Measurements from ENCODE around the gene CACNA1C.
"Not testable (repeated sequence)": the region's sequence is repeated elsewhere in the genome, so short reads cannot be mapped to it uniquely, and the experiment has no call there.

CACNA1C gene

GRCh38 chr12:2240390-2240789, 187.6 kb downstream of the CACNA1C start:
- no peak for DNase-seq

GRCh38 chr12:2240984-2241383, 188.2 kb downstream of the CACNA1C start:
- DNase-seq, result no peak

- DNase-seq, result no peak
Measured at GRCh38 chr12:2242216-2242615, 189.4 kb downstream of the CACNA1C start.

GRCh38 chr12:2242816-2243215, 190.0 kb downstream of the CACNA1C start:
- no peak for DNase-seq

- no peak for DNase-seq
Measured at GRCh38 chr12:2243275-2243674, 190.5 kb downstream of the CACNA1C start.

GRCh38 chr12:2244013-2244861, 191.4 kb downstream of the CACNA1C start:
- no peak for DNase-seq

- no peak for DNase-seq
Measured at GRCh38 chr12:2246358-2246757, 193.6 kb downstream of the CACNA1C start.

- DNase-seq, result no peak
Measured at GRCh38 chr12:2247120-2247519, 194.3 kb downstream of the CACNA1C start.

GRCh38 chr12:2247596-2247995, 194.8 kb downstream of the CACNA1C start:
- no peak for DNase-seq

- no peak for DNase-seq
Measured at GRCh38 chr12:2248087-2248900, 195.5 kb downstream of the CACNA1C start.

- DNase-seq, result no peak
Measured at GRCh38 chr12:2248901-2249381, 196.2 kb downstream of the CACNA1C start.

GRCh38 chr12:2250797-2251196, 198.0 kb downstream of the CACNA1C start:
- DNase-seq, result no peak

GRCh38 chr12:2251526-2252209, 198.9 kb downstream of the CACNA1C start:
- DNase-seq, result no peak

GRCh38 chr12:2255311-2255710, 202.5 kb downstream of the CACNA1C start:
- no peak for DNase-seq

GRCh38 chr12:2255731-2256130, 202.9 kb downstream of the CACNA1C start:
- DNase-seq, result not testable (repeated sequence)

GRCh38 chr12:2256453-2256852, 203.7 kb downstream of the CACNA1C start:
- DNase-seq, result no peak

GRCh38 chr12:2256915-2257314, 204.1 kb downstream of the CACNA1C start:
- no peak for DNase-seq

GRCh38 chr12:2258025-2258424, 205.2 kb downstream of the CACNA1C start:
- DNase-seq, result no peak

- DNase-seq, result no peak
Measured at GRCh38 chr12:2259369-2259768, 206.6 kb downstream of the CACNA1C start.

- no peak for DNase-seq
Measured at GRCh38 chr12:2260441-2260840, 207.7 kb downstream of the CACNA1C start.

- DNase-seq, result no peak
Measured at GRCh38 chr12:2261708-2262107, 208.9 kb downstream of the CACNA1C start.

- no peak for DNase-seq
Measured at GRCh38 chr12:2262449-2262848, 209.7 kb downstream of the CACNA1C start.

GRCh38 chr12:2263901-2264300, 211.1 kb downstream of the CACNA1C start:
- no peak for DNase-seq

Measured in stimulated activated CD8-positive, alpha-beta memory T cell treated with anti-CD3 and anti-CD28 coated beads, Interleukin-4, amount 100 ng/mL, for 48 hours (primary cell).